Measurements from ENCODE around the gene CFAP57.

GRCh38 chr1:43293176-43293575 is 121.0 kb downstream of the CFAP57 start:
- no peak for TF ChIP-seq CTCF (IDR thresholded peaks at IDR 0.05)
- no peak for TF ChIP-seq EZH2 (IDR thresholded peaks at IDR 0.05; ENCODE audit: borderline replicate concordance, insufficient read depth, low read depth, low read length, poor library complexity, severe bottlenecking)
